Body of pancreas (tissue), 4 donors: ENCODE data around the gene GUCA1C.

ENCODE experiments used
- POLR2A ChIP-seq, 3 donors: fragments of 450-650 bp; IDR thresholded peaks; one replicate each; pipeline ENCODE4 v1.6.1; 2016; ENCODE audit warnings: antibody characterized with exemption in 3 of 3, mild to moderate bottlenecking in 2 of 3
- TF ChIP-seq, protein P1 (sequence below), 7 experiments: fragments of 450-650 bp in 4 of 7; fragments of 200-600 bp in 3 of 7; sonication (generic) in 3 of 7; IDR thresholded peaks; one replicate each; pipeline ENCODE4 v1.5.1; 2016 to 2019; ENCODE audit warnings: antibody characterized with exemption in 7 of 7

- TF ChIP-seq, protein P1, sequence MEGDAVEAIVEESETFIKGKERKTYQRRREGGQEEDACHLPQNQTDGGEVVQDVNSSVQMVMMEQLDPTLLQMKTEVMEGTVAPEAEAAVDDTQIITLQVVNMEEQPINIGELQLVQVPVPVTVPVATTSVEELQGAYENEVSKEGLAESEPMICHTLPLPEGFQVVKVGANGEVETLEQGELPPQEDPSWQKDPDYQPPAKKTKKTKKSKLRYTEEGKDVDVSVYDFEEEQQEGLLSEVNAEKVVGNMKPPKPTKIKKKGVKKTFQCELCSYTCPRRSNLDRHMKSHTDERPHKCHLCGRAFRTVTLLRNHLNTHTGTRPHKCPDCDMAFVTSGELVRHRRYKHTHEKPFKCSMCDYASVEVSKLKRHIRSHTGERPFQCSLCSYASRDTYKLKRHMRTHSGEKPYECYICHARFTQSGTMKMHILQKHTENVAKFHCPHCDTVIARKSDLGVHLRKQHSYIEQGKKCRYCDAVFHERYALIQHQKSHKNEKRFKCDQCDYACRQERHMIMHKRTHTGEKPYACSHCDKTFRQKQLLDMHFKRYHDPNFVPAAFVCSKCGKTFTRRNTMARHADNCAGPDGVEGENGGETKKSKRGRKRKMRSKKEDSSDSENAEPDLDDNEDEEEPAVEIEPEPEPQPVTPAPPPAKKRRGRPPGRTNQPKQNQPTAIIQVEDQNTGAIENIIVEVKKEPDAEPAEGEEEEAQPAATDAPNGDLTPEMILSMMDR (IDR thresholded peaks at IDR 0.05): no peak
- no peak for TF ChIP-seq POLR2A (IDR thresholded peaks at IDR 0.05)
Measured at GRCh38 chr3:108947855-108948254, 5.8 kb downstream of the GUCA1C start.
